Measurements from ENCODE around the gene KCNA2.

DNA sequence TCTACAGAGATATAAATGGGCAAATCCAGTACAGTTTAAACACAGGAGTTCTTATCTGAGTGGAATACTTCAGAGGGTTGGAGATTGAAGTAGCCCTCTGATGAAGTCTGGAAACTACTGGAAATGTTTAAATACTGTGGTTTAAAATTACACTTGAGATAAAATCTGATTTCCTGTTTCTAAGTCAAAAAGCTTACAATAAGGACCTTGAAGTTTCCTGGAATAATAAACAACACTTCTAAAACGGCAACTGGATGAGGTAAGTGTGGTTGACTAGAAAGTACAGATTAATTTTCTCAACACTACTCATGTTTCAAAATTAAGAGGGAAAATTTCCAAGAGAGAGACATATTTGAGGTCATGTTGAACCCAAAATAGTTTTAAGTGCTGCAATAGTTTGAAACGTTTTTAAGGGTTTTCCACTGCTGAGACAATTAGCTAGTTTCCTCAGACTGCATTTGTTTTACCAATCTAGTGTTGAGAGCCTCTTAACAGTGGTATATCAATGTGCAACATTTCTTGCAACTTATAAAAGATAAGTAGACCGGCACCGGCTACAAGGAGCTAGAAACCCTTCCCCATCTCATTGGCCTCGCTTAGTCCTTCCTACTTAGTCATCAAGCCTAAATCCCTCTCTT is 41.2 kb upstream of the KCNA2 start:
- TF ChIP-seq POU2F2 (IDR thresholded peaks at IDR 0.05; ENCODE audit: low read depth, low read length) = no peak
- no peak for TF ChIP-seq POLR2A (IDR thresholded peaks at IDR 0.05; ENCODE audit: low read depth, low read length)
